ENCODE data around the gene GAGE10. TPM values are rescaled to one million over a fixed set of nuclear protein-coding genes. Genes with fewer than 3 reads are reported as not detected.
A peak's percentile ranks its signal among the peaks of the same experiment; 100 is the strongest.

Gene GAGE10
- under 1 TPM in 2 of 5 donors, not detected in 3; 0.22 to 0.40 TPM for polyA plus RNA-seq (ENCODE audit: insufficient read depth in 1 of 5, insufficient read length in 5 of 5, low replicate concordance in 1 of 5)
- long read RNA-seq, donor 1 = 0 reads
- long read RNA-seq, donor 2 = 0 reads
- long read RNA-seq, donor 3 = 0 reads
- long read RNA-seq, donor 4 = 0 reads
- long read RNA-seq, donor 5 = 0 reads
- long read RNA-seq, donor 6 = 0 reads
- long read RNA-seq, donor 7 = 0 reads
- long read RNA-seq, donor 8 = 0 reads

GRCh38 chrX:49303346-49303745, at the start of gene GAGE10:
GAGE10 (plus strand) TSS chrX:49303646; CDS start chrX:49304860, 1,214 bp downstream.
- DNase-seq = no peak

GRCh38 chrX:49254639-49255038, 48.8 kb upstream of the GAGE10 start:
- DNase-seq = no peak

DNA sequence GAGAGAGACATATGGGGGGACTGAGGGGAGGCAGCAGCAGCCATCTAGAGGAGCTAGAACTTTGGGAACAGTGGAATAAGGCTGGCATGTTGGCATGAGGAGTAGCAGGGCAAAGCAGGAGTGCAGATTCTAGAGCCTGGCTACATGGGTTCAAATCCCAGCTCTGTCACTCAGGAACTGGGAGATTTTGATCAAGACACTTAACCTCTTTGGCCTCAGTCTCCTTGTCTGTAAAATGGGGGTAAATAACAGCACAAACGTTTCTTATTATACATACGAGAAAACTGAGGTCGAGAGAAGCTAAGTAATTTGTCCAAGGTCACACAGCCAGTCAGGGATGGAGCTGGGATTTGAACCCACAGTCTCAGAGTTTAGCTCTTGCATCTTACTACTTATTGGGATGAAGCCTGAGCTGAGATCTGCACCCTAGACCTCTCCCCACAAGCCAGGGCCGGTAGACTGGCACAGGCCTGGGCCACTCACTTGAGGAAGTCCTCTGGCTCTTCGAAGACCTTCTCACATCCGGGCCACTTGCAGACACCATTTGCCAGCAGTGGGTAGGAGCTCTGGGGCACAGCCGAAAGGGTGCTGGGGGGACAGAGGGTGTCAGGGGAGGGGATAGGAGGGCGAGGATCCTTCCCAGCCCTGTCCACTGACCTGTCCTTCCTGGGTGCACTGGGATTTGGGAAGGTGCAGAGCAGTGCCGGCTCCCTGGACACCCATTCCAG, 47.0 kb upstream of the GAGE10 start:
- no peak for DNase-seq

DNA sequence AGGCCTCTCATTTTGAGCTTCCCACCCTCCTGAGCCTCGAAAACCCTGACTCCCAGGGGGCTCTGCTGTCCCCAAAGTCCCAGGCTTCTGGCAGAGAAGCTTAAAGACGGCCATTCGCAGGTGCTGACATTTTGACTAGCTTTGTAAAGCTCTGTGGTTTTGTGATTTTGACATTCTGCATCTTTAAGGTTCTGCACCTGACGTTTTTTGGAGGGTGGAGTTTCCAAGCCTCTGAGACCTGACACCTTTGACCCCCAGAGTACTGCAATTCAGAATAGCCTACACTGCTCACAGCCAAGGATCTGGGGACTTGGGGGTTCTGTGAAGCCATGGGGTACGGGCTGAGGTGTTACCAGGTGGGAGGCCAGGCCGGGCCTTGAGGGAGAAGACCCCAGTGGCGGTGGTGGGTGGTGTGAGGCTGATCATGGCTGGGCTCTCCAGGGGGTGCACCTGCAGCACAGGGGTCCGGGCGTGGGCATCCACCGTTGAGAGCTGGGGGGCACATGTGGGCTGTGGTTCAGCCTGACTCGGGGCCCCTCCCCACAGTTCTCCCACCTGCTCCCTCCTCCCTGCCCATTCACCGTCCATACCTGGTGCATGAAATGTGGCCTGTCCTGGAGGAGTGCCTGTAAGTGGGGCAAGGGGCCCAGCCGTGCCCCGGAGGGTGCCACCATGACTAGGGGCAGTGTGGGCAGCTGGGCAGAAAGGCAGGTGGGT, 46.2 kb upstream of the GAGE10 start:
- no peak for DNase-seq

GRCh38 chrX:49257846-49258748, 45.3 kb upstream of the GAGE10 start:
- no peak for DNase-seq

- no peak for DNase-seq
Measured at GRCh38 chrX:49258749-49259124, 44.7 kb upstream of the GAGE10 start.

DNA sequence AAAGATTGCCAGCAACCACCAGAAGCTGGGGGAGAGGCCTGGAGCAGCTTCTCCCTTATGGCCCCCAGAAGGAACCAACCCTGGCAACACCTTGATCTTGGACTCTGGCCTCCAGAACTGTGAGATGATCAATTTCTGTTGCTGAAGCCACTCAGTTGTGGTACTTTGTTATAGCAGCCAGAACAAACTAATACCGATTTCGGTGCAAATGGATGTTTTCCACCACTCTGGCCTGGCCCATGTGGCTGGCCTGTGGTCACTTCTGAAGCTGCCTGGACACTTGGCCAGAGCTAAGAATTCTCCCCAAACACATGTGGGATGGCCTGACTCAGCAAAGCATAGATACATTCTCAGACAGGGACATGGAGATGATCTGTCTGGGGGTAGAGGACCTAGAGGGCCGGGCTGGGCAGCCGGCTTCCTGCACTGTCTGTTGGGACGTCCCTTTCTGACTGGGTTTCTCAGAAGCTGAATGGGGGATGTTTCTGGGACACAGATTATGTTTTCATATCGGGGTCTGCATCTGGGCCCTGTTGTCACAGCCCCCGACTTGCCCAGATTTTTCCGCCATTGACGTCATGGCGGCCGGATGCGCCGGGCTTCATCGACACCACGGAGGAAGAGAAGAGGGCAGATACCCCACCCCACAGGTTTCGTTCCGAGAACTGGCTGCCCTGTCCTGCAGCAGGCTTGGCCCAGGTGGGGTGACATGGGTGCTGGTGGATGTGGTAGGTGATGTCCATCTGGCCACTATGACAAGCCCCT, 43.0 kb upstream of the GAGE10 start:
- no peak for DNase-seq

DNA sequence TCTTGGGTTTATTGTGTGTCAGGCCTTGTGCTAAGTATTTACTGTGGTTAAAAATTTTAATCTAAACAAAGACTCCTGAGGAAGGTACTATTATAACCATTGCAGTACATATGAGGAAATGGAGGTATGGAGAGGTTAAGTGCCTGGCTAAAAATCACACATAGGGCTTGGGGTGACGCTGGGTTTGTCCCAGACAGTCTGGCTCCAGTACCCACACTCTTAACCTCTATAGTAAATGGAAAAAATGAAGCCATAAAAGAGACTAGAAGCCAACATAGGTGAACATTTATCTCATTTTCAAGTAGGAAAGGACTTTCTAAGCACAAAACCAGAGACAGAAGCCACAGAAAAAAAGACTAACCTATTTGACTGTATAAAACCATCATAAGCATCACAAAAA, 40.8 kb upstream of the GAGE10 start:
- no peak for DNase-seq

- DNase-seq = no peak
Measured at GRCh38 chrX:49263631-49264030, 39.8 kb upstream of the GAGE10 start.

DNA sequence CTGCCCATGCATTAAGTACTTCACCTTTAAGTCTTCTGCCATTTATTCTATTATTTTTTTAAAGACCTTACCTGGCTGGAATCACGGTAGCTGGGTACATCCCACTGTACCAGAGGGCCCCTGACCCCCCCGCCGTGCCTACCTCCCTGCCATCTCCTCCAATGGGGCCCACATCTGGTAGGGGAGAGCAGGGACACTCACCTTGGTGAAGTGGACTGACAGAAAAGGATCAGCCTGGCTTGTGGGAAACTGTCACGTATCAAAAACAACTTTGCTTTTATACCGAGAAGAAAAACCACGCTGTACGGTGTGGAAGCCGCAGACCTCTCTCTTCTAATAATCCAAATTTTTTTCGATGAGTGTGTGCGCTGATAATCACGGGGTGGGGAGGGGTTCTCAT, 39.0 kb upstream of the GAGE10 start, which contains the start of gene FOXP3:
Gene FOXP3 (minus strand): TSS at position 251 of the 400 bp plus-strand sequence. CDS start 6,205 bp downstream, outside the sequence.
- no peak for DNase-seq

- no peak for DNase-seq
Measured at GRCh38 chrX:49266523-49267445, 36.7 kb upstream of the GAGE10 start.

DNA sequence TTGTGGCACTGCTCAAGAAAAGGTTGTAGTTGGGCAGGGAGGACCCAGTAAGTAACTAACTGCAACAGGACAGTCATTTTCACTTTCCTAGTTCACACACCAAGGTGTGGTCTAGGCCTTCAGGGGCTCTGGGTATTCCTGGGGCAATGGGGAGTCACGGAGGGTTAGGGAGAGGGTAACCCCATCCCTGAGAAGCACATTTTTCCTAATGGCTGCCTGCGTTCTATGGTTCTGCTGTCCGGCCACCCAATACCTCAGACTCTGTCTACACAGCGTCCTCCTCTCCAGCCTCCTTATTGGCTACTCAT, 34.8 kb upstream of the GAGE10 start:
- DNase-seq = no peak

GRCh38 chrX:49269010-49269766, 34.3 kb upstream of the GAGE10 start:
- DNase-seq = peak; percentile 94 to 95

GRCh38 chrX:49269767-49270248, 33.6 kb upstream of the GAGE10 start, which contains the start of gene PPP1R3F:
PPP1R3F (plus strand) TSS chrX:49269793; CDS start chrX:49269870, 77 bp downstream.
- no peak for DNase-seq

DNA sequence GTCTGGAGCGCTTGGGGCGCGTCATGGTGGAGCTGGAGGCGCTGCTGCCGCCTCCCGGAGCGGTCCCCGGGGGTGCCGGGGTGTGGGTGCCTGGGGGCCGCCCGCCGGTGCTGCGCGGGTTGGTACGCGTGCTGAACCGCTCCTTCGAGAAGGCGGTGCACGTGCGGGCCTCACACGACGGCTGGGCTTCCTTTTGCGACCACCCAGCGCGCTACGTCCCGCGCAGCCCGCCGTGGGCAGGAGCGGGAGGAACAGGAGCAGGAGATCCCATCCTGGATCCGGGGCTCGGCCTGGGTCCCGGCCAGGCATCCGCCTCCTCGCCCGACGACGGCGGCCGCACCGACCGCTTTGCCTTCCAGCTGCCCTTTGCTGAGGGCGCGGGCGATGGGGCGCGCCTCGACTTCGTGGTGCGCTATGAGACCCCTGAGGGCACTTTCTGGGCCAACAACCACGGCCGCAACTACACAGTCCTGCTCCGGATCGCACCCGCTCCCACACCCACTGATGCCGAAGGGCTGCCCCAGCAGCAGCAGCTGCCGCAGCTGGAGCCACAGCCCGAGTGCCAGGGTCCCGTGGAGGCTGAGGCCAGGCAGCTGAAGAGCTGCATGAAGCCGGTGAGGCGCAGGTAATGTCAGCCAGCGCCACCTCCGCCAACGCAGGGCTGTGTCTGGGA, 33.1 kb upstream of the GAGE10 start:
- no peak for DNase-seq

DNA sequence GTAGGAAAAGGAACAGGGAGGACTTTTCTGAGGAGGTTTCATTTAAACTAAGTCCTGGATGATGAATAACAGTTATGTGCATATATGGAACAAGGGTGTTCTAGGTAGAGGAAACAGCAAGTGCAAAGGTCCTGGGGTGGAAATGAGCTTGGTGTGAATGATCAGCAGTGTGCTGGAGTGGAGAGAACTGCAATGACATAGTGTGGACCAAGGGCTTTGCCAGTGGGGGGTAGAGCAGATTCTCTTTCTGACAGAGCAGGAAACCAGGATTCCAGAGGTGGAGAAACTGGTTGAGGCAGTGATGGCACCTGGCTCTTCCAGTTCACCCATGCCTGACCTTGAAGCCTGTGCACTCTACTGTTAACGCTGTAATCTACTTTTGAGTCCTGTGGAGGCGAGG, 32.1 kb upstream of the GAGE10 start:
- no peak for DNase-seq

DNA sequence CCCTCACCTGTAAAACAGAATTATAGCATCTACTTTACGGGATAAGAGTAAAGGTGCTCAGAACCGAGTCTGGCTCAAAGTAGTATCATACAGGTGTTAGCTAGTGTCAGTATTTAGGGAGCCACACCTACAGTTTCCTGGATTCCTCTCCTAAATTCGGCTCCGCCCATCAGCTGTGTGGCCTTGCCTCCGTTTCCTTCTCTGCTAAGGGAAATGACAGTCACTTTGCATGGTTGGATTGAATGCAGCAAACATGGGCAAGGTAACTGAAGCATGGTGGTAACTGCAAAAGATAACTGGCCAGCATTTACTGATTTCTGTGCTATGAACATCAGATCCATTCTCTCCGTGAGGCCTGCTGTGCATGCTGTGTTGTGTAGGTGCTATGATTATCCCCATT, 31.0 kb upstream of the GAGE10 start:
- DNase-seq = no peak

DNA sequence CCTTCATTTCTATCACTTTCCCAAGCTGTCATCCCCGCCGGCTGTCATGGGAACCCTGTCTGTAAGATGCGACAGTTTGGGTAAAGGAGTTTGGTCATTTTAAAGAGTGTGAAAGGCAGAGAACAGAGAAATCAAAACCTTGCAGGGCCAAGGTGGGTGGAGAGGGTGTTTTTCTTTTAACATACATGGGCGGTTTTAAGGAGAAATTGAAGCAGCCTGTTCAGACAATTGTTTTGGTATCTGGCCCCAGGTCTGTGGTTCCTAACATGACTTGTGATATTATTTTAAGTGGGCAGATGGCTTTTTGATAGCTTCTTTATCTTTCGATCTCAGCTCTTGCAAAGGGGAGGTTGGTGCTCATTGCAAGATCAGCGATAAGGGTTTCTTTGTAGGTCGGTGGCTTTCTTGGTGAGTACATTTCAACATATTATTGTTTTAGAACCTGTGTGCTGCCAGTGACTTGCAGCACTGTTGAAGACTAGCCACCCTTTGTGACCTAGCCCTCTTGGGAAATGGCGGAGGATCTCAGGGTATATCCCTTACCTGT, 30.2 kb upstream of the GAGE10 start:
- no peak for DNase-seq

Measured in right lung (tissue), 10 donors.